HG03066 (cell line): Measurements from ENCODE around the gene JSRP1.
A peak's percentile ranks its signal among the peaks of the same experiment; 100 is the strongest.
"Not testable (repeated sequence)": the region's sequence is repeated elsewhere in the genome, so short reads cannot be mapped to it uniquely, and the experiment has no call there.

Source experiments
- ATAC-seq: cut with Tn5 transposase; IDR thresholded peaks from one replicate; pipeline ENCODE4 v1.9.1; 2021; ENCODE audit warnings: low read depth; ENCODE audit not compliant: unreplicated experiment

Gene JSRP1

DNA sequence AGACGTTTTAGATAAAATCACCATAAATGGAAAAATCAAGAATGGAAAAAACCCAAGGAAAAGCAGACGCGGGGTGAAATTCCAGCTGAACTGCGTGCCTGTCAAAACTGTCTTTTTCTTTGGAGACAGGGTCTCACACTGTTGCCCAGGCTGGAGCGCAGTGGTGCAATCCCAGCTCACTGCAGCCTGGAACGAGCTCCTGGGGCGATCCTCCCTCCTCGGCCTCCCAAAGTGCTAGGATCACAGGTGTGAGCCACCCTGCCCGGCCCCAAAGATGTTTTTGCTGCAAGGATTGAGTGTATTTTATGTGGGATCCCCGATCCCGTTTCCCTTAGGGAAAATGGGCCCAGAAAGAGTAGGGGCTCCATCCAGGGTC is 26.6 kb upstream of the JSRP1 start:
- no peak for ATAC-seq

DNA sequence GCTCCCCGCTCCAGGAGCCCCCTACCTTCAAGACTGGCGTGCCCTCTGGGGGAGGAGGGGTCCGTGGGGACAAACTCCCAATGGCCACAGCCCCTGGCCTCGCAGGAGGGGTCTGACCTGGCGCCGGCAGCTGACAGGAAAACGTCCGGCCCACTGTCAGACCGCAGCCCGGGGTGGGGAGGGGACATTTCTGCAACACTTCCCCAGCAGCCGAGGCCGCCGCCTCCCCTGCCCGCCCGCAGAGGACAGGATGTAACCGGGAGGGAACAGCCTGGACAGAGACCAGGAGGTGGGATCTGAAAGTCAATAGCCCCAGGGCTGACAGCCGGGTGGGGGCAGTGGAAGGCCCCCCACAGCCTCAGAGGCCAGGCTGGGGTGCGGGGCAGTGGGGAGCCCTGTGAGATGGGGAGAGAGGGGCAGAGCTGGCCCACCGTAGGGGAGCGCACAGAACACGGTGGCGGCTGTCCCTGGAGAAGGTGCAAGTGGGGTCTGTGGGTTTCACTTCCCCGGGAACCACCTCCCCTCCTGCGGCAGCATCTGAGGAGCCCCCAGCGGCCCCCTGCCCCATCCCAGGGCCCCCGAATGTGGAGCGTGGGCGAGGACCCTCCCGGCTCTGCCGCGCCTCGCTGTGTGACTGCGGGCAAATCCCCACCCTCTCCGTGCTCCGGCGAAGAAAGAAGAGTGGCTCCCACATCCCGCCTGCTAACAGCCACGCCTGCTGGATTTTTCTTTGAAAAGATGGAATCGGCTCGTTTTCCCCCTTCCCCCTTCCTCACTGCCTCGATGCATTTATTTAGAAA is 26.0 kb upstream of the JSRP1 start, which contains the start of gene PEAK3:
TSS of gene PEAK3 (minus strand) at position 114 of the 800 bp plus-strand sequence. CDS start 1,244 bp downstream, outside the sequence.
- ATAC-seq = no peak

GRCh38 chr19:2281265-2282061 is 25.2 kb upstream of the JSRP1 start:
- ATAC-seq = not testable (repeated sequence)

DNA sequence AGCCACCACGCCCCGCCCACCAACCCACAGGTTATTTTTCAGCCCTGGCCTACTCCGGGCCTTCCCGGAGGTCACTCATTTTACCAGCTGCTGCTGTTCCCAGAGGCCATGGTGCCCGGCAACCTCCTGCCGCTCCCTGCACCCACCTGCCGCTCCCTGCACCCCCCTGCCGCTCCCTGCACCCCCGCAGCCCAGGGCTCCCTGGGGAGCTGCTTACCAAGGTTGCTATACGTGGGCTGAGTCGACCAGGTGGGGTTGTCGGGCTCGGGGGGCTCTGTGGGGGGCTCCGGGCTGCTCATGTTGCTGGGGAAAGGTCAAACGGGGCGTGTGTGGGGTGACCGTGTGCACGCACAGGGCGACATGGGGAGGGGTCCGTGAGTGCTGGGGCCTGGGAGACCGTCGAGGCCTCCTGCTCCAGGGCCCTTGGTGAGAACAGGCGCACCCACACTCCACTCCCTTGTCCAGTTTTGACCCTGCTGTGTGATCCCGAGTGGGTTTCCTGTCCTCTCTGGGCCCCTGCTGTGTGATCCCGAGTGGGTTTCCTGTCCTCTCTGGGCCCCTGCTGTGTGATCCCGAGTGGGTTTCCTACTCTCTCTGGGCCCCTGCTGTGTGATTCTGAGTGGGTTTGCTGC is 24.5 kb upstream of the JSRP1 start:
- no peak for ATAC-seq

- no peak for ATAC-seq
Measured at GRCh38 chr19:2278459-2279158, 22.4 kb upstream of the JSRP1 start.

GRCh38 chr19:2277138-2277537 is 20.9 kb upstream of the JSRP1 start:
- no peak for ATAC-seq

- ATAC-seq = no peak
Measured at GRCh38 chr19:2276429-2276986, 20.3 kb upstream of the JSRP1 start.

DNA sequence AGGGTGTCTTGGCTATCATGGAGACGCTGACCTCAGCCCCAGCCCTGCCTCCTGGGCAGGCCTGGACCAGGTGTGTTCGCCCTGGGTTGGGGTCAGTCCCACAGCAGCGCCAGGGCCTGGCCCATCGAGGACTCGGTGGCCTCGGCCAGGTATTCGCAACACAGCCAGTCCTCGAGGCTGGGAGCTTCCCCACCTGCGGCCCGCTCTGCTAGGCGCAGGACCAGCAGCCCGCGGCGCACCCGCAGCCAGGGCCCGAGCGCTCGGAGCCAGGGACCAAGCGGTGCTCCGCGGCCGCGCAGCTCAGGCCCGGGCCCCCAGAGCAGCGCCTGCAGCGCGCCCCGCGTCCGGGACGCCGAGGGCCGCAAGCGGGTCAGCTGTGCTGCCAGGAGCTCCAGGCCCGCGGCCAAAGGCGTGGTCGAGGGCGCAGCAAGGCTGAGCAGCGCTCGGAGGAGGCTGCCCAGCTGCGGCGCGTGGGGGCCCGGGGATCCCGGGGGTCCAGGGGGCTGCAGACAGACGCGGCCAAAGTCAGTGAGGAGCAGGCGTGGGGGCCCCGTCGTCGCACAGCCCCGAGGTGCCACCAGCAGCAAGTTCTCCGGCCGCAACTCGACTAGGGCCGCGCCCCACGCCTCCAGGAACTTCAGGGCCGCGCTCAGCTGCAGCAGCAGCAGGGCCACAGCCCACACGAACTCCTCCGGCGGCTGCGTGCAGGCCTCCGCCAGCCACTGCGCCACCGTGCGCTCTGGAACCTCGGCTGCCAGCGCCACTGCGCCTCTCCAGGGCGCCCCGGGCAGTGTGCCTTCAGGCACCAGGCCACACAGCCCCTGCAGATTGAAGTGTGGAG is 19.6 kb upstream of the JSRP1 start:
- no peak for ATAC-seq

- no peak for ATAC-seq
Measured at GRCh38 chr19:2274931-2275535, 18.8 kb upstream of the JSRP1 start.

DNA sequence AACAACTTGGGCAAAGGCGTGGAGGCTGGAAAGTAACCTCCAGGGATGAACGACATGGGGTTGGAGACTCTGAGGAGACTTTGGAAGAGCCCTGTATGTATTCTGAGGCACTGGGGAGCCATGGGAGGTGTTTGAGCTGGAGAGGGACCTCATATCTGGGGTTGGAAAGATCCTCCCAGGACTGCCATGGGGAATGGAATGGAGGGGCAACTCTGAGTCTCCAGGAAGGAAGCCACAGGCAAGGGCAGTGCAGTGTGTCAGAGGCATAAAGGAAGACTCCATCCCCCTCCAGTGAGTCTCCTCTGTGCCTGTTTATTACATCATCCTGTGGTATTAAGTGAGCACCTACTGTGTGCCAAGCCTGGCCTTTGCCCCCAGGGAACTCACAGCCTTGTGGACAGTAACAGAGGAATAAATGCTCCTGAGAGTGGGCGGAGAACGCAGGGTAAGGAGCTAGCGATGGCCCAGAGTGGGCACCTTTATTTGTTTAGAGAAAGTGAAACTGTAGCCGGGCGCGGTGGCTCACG is 18.0 kb upstream of the JSRP1 start:
- no peak for ATAC-seq

- ATAC-seq = no peak
Measured at GRCh38 chr19:2273356-2274184, 17.4 kb upstream of the JSRP1 start.

DNA sequence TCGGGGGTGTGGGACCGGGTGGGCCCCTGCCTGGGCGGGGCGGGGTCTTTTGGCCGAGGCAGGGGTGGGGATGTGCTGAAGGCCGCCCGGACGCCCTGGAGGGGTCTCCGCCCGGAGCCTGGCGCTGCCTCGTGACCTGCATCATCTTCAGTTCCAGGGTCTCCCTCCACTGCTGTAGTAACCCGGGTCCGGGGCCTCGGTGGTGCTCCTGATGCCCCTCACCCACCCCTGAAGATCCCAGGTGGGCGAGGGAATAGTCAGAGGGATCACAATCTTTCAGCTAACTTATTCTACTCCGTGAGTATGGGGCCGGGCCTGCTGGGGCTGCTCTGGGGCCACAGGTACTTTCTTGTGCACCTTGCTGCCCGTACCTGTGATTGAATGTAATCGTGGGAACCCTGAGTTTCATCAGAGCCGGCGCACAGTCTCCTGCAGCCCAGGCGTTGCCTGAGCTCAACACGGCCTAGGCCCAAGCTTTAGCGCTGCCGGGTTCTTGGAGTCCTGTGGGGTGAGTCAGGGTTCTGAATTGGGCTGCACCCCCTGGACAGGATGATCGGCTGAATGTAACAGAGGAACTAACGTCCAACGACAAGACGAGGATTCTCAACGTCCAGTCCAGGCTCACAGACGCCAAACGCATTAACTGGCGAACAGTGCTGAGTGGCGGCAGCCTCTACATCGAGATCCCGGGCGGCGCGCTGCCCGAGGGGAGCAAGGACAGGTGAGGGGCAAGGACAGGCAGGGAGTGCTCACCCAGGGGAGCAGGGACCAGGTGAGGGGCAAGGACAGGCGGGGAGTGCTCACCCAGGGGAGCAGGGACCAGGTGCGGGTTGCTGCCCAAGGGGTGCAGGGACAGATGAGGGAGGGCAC is 15.3 kb upstream of the JSRP1 start:
- no peak for ATAC-seq

DNA sequence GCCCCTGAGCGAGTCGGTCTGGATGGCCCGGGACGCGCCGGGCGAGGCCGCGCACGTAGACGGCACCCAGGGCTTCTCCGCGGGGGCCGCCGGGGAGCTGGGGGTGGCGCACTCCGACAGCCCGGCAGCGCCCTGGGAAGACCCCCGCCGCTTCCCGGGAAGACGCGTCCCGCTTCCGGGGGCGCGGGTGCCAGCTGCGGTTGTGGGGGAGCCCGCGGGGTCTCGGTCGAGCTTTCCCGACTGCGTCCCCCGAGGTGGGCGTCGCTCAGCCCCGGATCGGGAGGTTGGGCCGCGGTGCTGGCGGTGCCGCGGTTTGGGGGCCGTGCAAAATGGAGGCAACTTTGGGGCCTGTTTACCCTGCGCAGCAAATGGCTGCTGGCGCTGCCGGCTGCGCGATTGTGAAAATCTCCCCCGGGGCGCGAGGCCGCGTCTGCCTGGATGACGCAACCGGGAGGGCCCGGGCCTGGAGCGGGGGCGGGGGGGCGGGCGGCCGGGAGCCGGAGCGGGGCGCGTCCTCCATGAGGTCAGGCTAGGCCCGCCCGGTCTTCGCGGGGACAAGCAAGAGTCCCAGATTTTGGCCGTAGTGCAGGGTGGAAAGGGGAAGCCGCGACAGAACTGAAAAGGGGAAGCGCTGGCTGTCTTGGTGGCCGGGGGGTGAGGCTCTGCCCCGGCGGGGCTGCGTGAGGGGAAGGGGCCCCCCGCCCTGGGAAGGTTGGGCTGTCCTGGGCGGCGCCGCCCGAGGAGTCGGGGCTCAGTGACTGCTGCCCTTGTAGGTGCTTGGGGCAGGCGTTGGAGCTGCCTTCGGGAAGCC is 14.4 kb upstream of the JSRP1 start:
- ATAC-seq = no peak

DNA sequence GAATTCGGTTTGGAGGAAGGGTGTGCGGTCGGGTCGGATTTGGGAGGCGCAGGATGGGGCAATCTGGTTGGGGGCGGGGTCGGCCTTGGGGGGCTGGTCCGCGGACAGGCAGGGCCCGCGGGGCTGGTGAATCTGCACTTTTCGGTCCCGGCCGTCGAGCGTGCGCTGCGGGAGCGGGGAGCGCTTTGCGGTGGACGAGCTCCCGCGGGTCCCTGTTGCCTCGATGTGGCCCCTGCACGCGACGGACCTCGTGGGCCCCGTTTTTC is 13.9 kb upstream of the JSRP1 start:
- ATAC-seq = no peak

- peak; percentile 38 for ATAC-seq
Measured at GRCh38 chr19:2269244-2270156, 13.3 kb upstream of the JSRP1 start.

GRCh38 chr19:2268861-2269243 is 12.6 kb upstream of the JSRP1 start:
- no peak for ATAC-seq
